IMR-90 (cell line): Measurements from ENCODE around the gene PALM. TPM values are rescaled to one million over a fixed set of nuclear protein-coding genes. Genes with fewer than 3 reads are reported as not detected.

Experiments used
- ATAC-seq: fragments of 200-7000 bp; cut with Tn5 transposase; 2 replicates; pipeline ENCODE4 v1.9.1; 2020; ENCODE audit warnings: low read depth, mild to moderate bottlenecking, moderate library complexity
- BruUV-seq: library from RNA; stranded (reverse); fragments of 400-500 nt; replicated peaks from 2 replicates; lab custom pipeline; 2021; lab: Mats Ljungman, UMichigan
- CTCF ChIA-PET: fragments of 300-600 bp; formaldehyde crosslinking; extraction: SDS; loops from one replicate; lab custom pipeline; 2021; ENCODE audit warnings: antibody characterized with exemption; lab: Yijun Ruan, JAX
- POLR2A ChIA-PET: fragments of 300-600 bp; sonication (Branson Sonifier 250); formaldehyde crosslinking; loops from one replicate; lab custom pipeline; 2022; ENCODE audit warnings: antibody characterized with exemption; ENCODE audit not compliant: unreplicated experiment; lab: Charles Lee
- DNase-seq: peaks from one replicate; pipeline ENCODE4 v3.0.0; 2013
- H2AFZ ChIP-seq: replicated peaks from 2 replicates; pipeline ENCODE3; 2013; ENCODE audit warnings: low read length, mild to moderate bottlenecking; ENCODE audit not compliant: poor library complexity
- H2AK5ac ChIP-seq: 2 replicates; pipeline ENCODE4 v1.6.1; 2013; ENCODE audit warnings: low read depth, low read length, inconsistent platforms
- H2AK9ac ChIP-seq: replicated peaks from 2 replicates; pipeline ENCODE3; 2013; ENCODE audit warnings: mild to moderate bottlenecking, low read depth, low read length, moderate library complexity; ENCODE audit not compliant: poor library complexity
- H2BK120ac ChIP-seq: 2 replicates; pipeline ENCODE4 v1.6.1; 2013; ENCODE audit warnings: low read depth, low read length, inconsistent platforms
- H2BK15ac ChIP-seq: 3 replicates; pipeline ENCODE4 v1.6.1; 2013; ENCODE audit warnings: low read depth, low read length, inconsistent platforms
- H2BK20ac ChIP-seq: 2 replicates; pipeline ENCODE4 v1.6.1; 2013; ENCODE audit warnings: low read depth, mild to moderate bottlenecking, inconsistent platforms, low read length, moderate library complexity
- H2BK5ac ChIP-seq: 2 replicates; pipeline ENCODE4 v1.6.1; 2013; ENCODE audit warnings: mild to moderate bottlenecking, low read depth, low read length, inconsistent platforms; ENCODE audit not compliant: poor library complexity, severe bottlenecking
- H3K14ac ChIP-seq: replicated peaks from 2 replicates; pipeline ENCODE4 v1.6.1; 2013; ENCODE audit warnings: low read depth, low read length, inconsistent platforms
- H3K18ac ChIP-seq: 2 replicates; pipeline ENCODE4 v1.6.1; 2013; ENCODE audit warnings: low read depth, low read length, control low read depth
- H3K23ac ChIP-seq: 2 replicates; pipeline ENCODE4 v1.6.1; 2013; ENCODE audit warnings: low read depth, low read length, inconsistent platforms
- H3K27ac ChIP-seq: 2 replicates; pipeline ENCODE4 v1.5.1; 2013; ENCODE audit warnings: mild to moderate bottlenecking, control low read depth, low read length; ENCODE audit not compliant: insufficient read depth
- H3K27me3 ChIP-seq: 2 replicates; pipeline ENCODE4 v1.6.1; 2013; ENCODE audit warnings: low read length; ENCODE audit not compliant: control insufficient read depth, insufficient read depth
- H3K36me3 ChIP-seq: 2 replicates; pipeline ENCODE4 v1.6.1; 2013; ENCODE audit warnings: low read length, mixed read lengths; ENCODE audit not compliant: control insufficient read depth, insufficient read depth
- H3K4ac ChIP-seq: 2 replicates; pipeline ENCODE4 v1.6.1; 2013; ENCODE audit warnings: low read depth, low read length, inconsistent platforms
- H3K4me1 ChIP-seq: 2 replicates; pipeline ENCODE4 v1.6.1; 2013; ENCODE audit warnings: low read length, mixed read lengths; ENCODE audit not compliant: control insufficient read depth, insufficient read depth
- H3K4me2 ChIP-seq: 2 replicates; pipeline ENCODE4 v1.6.1; 2013; ENCODE audit warnings: low read depth, mild to moderate bottlenecking, control low read depth, low read length, moderate library complexity
- H3K4me3 ChIP-seq: 2 replicates; pipeline ENCODE4 v1.5.1; 2013; ENCODE audit warnings: low read depth, mild to moderate bottlenecking, control low read depth, low read length, moderate library complexity; ENCODE audit not compliant: insufficient read depth
- H3K56ac ChIP-seq: 2 replicates; pipeline ENCODE4 v1.6.1; 2013; ENCODE audit warnings: low read length, inconsistent platforms; ENCODE audit not compliant: insufficient read depth; ENCODE audit errors: extremely low read depth
- H3K79me1 ChIP-seq, 2 experiments: 2 replicates each; pipeline ENCODE4 v1.6.1; 2013; ENCODE audit warnings: low read length in 2 of 2, inconsistent platforms in 1 of 2, low read depth in 1 of 2
- H3K9ac ChIP-seq: 2 replicates; pipeline ENCODE4 v1.6.1; 2013; ENCODE audit warnings: low read depth, low read length, control low read depth
- H3K9me1 ChIP-seq: 2 replicates; pipeline ENCODE4 v1.6.1; 2013; ENCODE audit warnings: low read length, inconsistent platforms; ENCODE audit not compliant: insufficient read depth
- H3K9me3 ChIP-seq: 2 replicates; pipeline ENCODE4 v1.6.1; 2013; ENCODE audit warnings: low read length; ENCODE audit not compliant: control insufficient read depth, insufficient read depth
- H4K20me1 ChIP-seq: 2 replicates; pipeline ENCODE4 v1.6.1; 2013; ENCODE audit warnings: low read length, inconsistent platforms; ENCODE audit not compliant: insufficient read depth
- H4K5ac ChIP-seq: 2 replicates; pipeline ENCODE4 v1.6.1; 2013; ENCODE audit warnings: mild to moderate bottlenecking, low read depth, low read length, control low read depth
- H4K8ac ChIP-seq, 2 experiments: 2 replicates each; pipeline ENCODE4 v1.6.1; 2013; ENCODE audit warnings: low read depth in 2 of 2, low read length in 2 of 2, control low read depth in 1 of 2, inconsistent platforms in 1 of 2
- H4K91ac ChIP-seq: 2 replicates; pipeline ENCODE4 v1.6.1; 2013; ENCODE audit warnings: low read depth, low read length, inconsistent platforms; ENCODE audit not compliant: insufficient read depth
- BHLHE40 ChIP-seq: fragments of 150-350 bp; IDR thresholded peaks from 2 replicates; pipeline ENCODE4 v1.6.1; 2016; ENCODE audit warnings: mild to moderate bottlenecking, low read depth, low read length
- CEBPB ChIP-seq: IDR thresholded peaks from 2 replicates; pipeline ENCODE4 v1.6.1; 2012; ENCODE audit warnings: low read depth, low read length, improper control_type of control experiment
- FOS ChIP-seq: fragments of 150-350 bp; IDR thresholded peaks from 2 replicates; pipeline ENCODE4 v1.6.1; 2016; ENCODE audit warnings: low read depth, low read length
- MAFK ChIP-seq: IDR thresholded peaks from 2 replicates; pipeline ENCODE4 v1.6.1; 2012; ENCODE audit warnings: low read depth, low read length, improper control_type of control experiment
- MAZ ChIP-seq: IDR thresholded peaks from 2 replicates; pipeline ENCODE4 v1.6.1; 2012; ENCODE audit warnings: low read depth, mild to moderate bottlenecking, low read length, improper control_type of control experiment, moderate library complexity, borderline replicate concordance
- MXI1 ChIP-seq: IDR thresholded peaks from 2 replicates; pipeline ENCODE4 v1.6.1; 2012; ENCODE audit warnings: low read depth, mild to moderate bottlenecking, low read length, moderate library complexity, borderline replicate concordance
- NFE2L2 ChIP-seq: fragments of 150-350 bp; IDR thresholded peaks from 2 replicates; pipeline ENCODE4 v1.6.1; 2016; ENCODE audit warnings: low read depth, mild to moderate bottlenecking, low read length
- POLR2A ChIP-seq: IDR thresholded peaks from 2 replicates; pipeline ENCODE4 v1.6.1; 2012; ENCODE audit warnings: mild to moderate bottlenecking, low read depth, low read length
- RAD21 ChIP-seq: IDR thresholded peaks from 2 replicates; pipeline ENCODE4 v1.6.1; 2012; ENCODE audit warnings: low read length, improper control_type of control experiment
- RCOR1 ChIP-seq: IDR thresholded peaks from 2 replicates; pipeline ENCODE4 v1.6.1; 2012; ENCODE audit warnings: mild to moderate bottlenecking, low read length, improper control_type of control experiment; ENCODE audit not compliant: insufficient replicate concordance
- RFX5 ChIP-seq: IDR thresholded peaks from 2 replicates; pipeline ENCODE4 v1.8.0; 2012; ENCODE audit warnings: low read depth, mild to moderate bottlenecking, low read length, moderate library complexity
- SMC3 ChIP-seq: fragments of 150-350 bp; IDR thresholded peaks from 2 replicates; pipeline ENCODE4 v1.6.1; 2016; ENCODE audit warnings: low read depth, mild to moderate bottlenecking, antibody characterized with exemption, low read length, moderate library complexity
- WGBS, 2 experiments: methylation state at CpG; one replicate each; pipeline versions ENCODE4 v1.1.5 to v1.1.7; 2013; ENCODE audit warnings: missing lambda C conversion rate in 2 of 2; ENCODE audit not compliant: insufficient read length in 1 of 2; ENCODE audit errors: extremely low coverage in 2 of 2; 5-methylcytosine and 5-hydroxymethylcytosine counted together
- dilution Hi-C: fragments of 300-500 bp; cut with HindIII; formaldehyde crosslinking; loops from one replicate; pipeline ENCODE4 v1.14.3; 2018; ENCODE audit warnings: low sequenced_read_pairs; ENCODE audit not compliant: unreplicated experiment
- in situ Hi-C: fragments of 300-500 bp; cut with MboI; formaldehyde crosslinking; loops from 3 replicates; pipeline ENCODE4 v1.14.3; 2019; ENCODE audit warnings: low sequenced_read_pairs, inconsistent platforms, mixed read lengths
- intact Hi-C: fragments of 100-400 bp; cut with micrococcal nuclease; formaldehyde crosslinking; loops from 2 replicates; pipeline ENCODE4 v1.10.0; 2022
- polyA plus RNA-seq, 3 experiments: library from polyadenylated mRNA; depleted of rRNA; stranded (reverse); fragments of >200 nt; gene quantifications; 2 replicates each; pipeline ENCODE4 v1.2.3, GENCODE V29; 2012; ENCODE audit warnings: low replicate concordance in 1 of 3
- total RNA-seq: library from RNA; depleted of rRNA; stranded (reverse); fragments of >200 nt; gene quantifications from 2 replicates; pipeline ENCODE4 v1.2.3, GENCODE V29; 2012
- TF ChIP-seq, protein P1 (sequence below): fragments of 150-350 bp; IDR thresholded peaks from 2 replicates; pipeline ENCODE4 v1.6.1; 2016; ENCODE audit warnings: low read depth, mild to moderate bottlenecking, low read length, moderate library complexity, borderline replicate concordance
- TF ChIP-seq, protein P2 (sequence below): conservative IDR thresholded peaks from 2 replicates; pipeline ENCODE4 v1.5.1; 2012; ENCODE audit warnings: mild to moderate bottlenecking, low read depth, low read length, improper control_type of control experiment
- TF ChIP-seq, protein P3 (sequence below): fragments of 150-350 bp; IDR thresholded peaks from 2 replicates; pipeline ENCODE4 v1.6.1; 2017; ENCODE audit warnings: mild to moderate bottlenecking, antibody characterized with exemption, low read length, low read depth

The PALM gene
- total and polyA plus RNA-seq, 2 of the 4 experiments (the other 2 are of a cell fraction), result 2.2 to 7.4 TPM

DNA sequence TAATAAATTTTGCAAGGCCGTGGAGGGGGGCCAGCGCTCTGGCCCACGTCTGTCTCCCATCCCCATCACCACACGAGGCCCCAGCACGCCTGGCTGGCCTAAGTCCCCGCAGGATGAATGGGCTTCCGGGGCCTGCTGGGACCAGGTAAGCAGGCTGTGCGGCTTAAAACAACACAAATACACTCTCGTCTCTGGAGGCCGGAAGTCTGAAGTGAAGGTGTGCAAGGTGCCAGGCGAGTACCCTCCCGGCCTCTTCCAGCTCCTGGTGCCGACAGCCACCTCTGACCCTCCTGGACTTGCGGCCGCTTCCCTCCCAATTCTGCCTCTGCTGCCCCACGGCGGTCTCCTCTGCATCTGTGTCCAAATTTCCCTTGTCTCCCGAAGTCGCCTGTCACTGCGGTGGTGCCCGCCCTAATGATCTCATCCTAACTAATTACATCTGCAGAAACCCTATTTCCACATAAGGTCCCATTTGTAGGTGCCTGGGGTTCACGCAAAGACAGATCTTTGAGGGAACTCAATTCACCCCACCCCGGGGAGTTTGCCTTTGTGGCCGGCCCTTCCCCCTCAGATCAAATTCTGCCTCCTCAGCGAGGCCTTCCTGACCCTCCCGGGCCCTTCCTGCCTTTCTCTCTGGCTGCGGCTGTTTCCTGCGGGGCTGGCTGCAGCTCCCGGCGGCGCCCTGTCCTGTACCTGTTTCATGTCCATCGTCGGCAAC is 80.4 kb downstream of the PALM start:
- H2AK9ac ChIP-seq, result peak overlapping the region; percentile 48
- no peak overlapping the region for H3K23ac ChIP-seq
- dilution Hi-C loops, result no loop called here
- no peak overlapping the region for H3K4me3 ChIP-seq
- TF ChIP-seq, protein P1, sequence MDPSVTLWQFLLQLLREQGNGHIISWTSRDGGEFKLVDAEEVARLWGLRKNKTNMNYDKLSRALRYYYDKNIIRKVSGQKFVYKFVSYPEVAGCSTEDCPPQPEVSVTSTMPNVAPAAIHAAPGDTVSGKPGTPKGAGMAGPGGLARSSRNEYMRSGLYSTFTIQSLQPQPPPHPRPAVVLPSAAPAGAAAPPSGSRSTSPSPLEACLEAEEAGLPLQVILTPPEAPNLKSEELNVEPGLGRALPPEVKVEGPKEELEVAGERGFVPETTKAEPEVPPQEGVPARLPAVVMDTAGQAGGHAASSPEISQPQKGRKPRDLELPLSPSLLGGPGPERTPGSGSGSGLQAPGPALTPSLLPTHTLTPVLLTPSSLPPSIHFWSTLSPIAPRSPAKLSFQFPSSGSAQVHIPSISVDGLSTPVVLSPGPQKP, result no peak
- TF ChIP-seq RCOR1 (no peak), BHLHE40 (no peak), RAD21 (no peak), SMC3 (no peak), MXI1 (no peak), NFE2L2 (no peak), MAZ (no peak), RFX5 (no peak), FOS (no peak), MAFK (no peak), CEBPB (no peak), POLR2A (no peak)
- TF ChIP-seq, protein P2, sequence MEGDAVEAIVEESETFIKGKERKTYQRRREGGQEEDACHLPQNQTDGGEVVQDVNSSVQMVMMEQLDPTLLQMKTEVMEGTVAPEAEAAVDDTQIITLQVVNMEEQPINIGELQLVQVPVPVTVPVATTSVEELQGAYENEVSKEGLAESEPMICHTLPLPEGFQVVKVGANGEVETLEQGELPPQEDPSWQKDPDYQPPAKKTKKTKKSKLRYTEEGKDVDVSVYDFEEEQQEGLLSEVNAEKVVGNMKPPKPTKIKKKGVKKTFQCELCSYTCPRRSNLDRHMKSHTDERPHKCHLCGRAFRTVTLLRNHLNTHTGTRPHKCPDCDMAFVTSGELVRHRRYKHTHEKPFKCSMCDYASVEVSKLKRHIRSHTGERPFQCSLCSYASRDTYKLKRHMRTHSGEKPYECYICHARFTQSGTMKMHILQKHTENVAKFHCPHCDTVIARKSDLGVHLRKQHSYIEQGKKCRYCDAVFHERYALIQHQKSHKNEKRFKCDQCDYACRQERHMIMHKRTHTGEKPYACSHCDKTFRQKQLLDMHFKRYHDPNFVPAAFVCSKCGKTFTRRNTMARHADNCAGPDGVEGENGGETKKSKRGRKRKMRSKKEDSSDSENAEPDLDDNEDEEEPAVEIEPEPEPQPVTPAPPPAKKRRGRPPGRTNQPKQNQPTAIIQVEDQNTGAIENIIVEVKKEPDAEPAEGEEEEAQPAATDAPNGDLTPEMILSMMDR, result no peak
- TF ChIP-seq, protein P3, sequence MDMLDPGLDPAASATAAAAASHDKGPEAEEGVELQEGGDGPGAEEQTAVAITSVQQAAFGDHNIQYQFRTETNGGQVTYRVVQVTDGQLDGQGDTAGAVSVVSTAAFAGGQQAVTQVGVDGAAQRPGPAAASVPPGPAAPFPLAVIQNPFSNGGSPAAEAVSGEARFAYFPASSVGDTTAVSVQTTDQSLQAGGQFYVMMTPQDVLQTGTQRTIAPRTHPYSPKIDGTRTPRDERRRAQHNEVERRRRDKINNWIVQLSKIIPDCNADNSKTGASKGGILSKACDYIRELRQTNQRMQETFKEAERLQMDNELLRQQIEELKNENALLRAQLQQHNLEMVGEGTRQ, result no peak
- H3K56ac ChIP-seq, result no peak overlapping the region
- 47% methylated on average over 19 of the region's 33 CpGs; no CpG with 5 or more reads in 1 of the 2 experiments for WGBS, 2 experiments
- H3K9ac ChIP-seq, result no peak overlapping the region
- H4K8ac ChIP-seq, result peak overlapping the region in 1 of 2 experiments; percentile 20; a peak in 1 of 4 replicates
- H3K9me3 ChIP-seq, result no peaks in the 10 kb centered on the region
- no peak overlapping the region for H3K4me2 ChIP-seq
- H3K14ac ChIP-seq, result no peak overlapping the region
- CTCF ChIA-PET, result no interaction called here
- no peak overlapping the region for H3K4ac ChIP-seq
- no TSS peak for BruUV-seq
- POLR2A ChIA-PET, result no interaction called here
- in situ Hi-C loops, result no loop called here
- no peak overlapping the region for H3K18ac ChIP-seq
- H3K79me1 ChIP-seq, result peaks cover 0 to 6% of the 10 kb centered on the region in 2 experiments; a peak in 1 of 4 replicates
- no peaks in the 10 kb centered on the region for H4K20me1 ChIP-seq
- H3K27me3 ChIP-seq, result no peaks in the 10 kb centered on the region
- H3K36me3 ChIP-seq, result no peaks in the 10 kb centered on the region
- H4K91ac ChIP-seq, result no peak overlapping the region
- H3K4me1 ChIP-seq, result peaks cover 2% of the 10 kb centered on the region; the same call in 1 of the 2 replicates
- no peak overlapping the region for H4K5ac ChIP-seq
- 0 out of 2 replicates have a peak overlapping the region, but pooled peaks have one; percentile 14 for H2AK5ac ChIP-seq
- no peak overlapping the region for H2BK5ac ChIP-seq
- H2BK15ac ChIP-seq, result no peak overlapping the region
- no peak overlapping the region for H2BK120ac ChIP-seq
- no peak overlapping the region for H2BK20ac ChIP-seq
- intact Hi-C loops, result no loop called here
- H3K27ac ChIP-seq, result no peak overlapping the region
- ATAC-seq (peak; percentile 48), DNase-seq (no peak)
- no peaks in the 10 kb centered on the region; the same call in 1 of the 2 replicates for H3K9me1 ChIP-seq
- H2AFZ ChIP-seq, result peak overlapping the region; percentile 56
